IPS DF 4.7 (cell line): ENCODE results near the gene ZNF611.
"Not testable (repeated sequence)": the region's sequence is repeated elsewhere in the genome, so short reads cannot be mapped to it uniquely, and the experiment has no call there.

ENCODE experiments used
- DNase-seq: peaks from one replicate; pipeline ENCODE4 v3.0.0-alpha.2; 2013; ENCODE audit warnings: low spot score; ENCODE audit errors: extremely low read depth

ZNF611 gene

GRCh38 chr19:52681216-52681615 is 53.6 kb downstream of the ZNF611 start:
- not testable (repeated sequence) for DNase-seq

GRCh38 chr19:52679598-52679997 is 55.2 kb downstream of the ZNF611 start:
- no peak for DNase-seq

DNA sequence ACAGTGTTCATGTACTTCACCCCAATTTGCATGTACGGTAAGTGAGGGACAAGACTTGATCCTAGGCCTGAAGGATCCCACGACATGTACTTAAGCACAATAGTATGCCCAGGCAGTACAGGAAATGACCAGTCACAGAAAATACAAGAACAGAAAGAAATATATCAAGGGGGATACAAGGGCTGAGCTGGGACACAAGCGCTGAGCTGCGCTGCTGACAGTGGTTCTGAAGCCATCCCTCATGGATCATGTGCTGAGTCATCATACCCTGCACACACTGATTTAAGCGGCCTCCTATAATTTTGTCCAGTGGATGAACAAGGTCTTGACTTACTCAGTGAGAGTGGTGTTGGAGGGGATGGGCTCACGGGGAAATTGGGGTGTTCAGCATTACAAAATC is 59.6 kb downstream of the ZNF611 start:
- DNase-seq, result not testable (repeated sequence)

- DNase-seq, result no peak
These were observed 61.8 kb downstream of the ZNF611 start for GRCh38 chr19:52673014-52673413.

GRCh38 chr19:52670046-52670445 is 64.8 kb downstream of the ZNF611 start:
- no peak for DNase-seq

- DNase-seq, result no peak
These were observed 65.3 kb downstream of the ZNF611 start for GRCh38 chr19:52669586-52669985.

DNA sequence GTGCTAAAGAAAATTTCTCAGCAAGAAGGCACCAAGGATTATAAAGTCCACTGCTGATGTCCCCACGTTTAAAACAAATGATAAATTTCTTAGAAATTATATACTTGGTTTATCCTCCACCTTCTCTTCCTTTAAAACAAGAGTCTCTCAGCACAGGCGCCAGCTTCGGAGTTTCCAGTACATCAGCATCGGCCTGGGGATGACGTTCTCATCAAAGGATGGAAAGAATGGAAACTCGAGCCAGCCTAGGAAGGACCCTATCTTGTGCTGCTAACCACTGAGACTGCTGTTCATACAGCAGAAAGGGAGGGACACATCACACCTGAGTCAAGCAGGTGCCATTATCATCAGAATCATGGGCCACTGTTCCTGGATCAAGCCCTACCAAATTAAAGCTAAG is 66.9 kb downstream of the ZNF611 start:
- no peak for DNase-seq

DNA sequence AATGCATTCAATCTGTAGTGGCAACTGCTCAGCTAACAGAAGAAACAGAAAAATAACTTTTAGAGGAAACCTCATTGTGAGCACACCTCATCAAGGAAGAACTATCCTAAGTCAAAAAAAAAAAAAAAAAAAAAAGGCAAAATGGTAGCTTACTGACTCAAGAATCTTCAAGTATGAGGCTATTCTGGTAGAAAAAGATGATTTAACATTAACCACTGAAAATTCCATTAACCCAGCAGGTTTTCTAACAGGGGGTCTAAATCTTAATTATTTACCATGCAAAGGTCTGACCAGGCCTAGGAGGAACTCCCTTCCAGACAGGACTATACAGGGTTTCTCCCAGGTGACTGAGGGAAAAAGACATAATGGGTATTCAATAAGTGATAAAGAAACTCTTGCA is 68.3 kb downstream of the ZNF611 start:
- no peak for DNase-seq

DNA sequence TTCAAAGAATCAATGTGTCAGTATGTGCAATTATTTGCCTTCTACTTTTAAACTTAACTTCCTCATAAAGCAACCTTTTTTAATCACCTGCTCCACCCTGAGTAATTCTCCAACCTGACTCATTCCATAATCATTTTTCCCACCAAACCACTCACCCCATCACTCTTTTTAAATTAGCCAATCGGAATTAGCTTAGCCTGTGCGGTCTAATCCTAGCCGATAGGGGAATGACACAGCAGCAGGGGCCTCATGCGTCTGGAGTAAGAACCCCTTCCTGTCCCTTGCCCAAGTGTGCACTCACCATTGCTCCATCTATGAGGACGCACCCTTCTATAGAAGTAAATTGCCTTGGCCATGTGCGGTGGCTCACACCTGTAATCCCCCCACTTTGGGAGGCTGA is 69.3 kb downstream of the ZNF611 start:
- no peak for DNase-seq

- no peak for DNase-seq
These were observed 69.8 kb downstream of the ZNF611 start for GRCh38 chr19:52665027-52665426.

GRCh38 chr19:52664461-52664860 is 70.4 kb downstream of the ZNF611 start:
- DNase-seq, result no peak

- no peak for DNase-seq
These were observed 72.2 kb downstream of the ZNF611 start for GRCh38 chr19:52662631-52663030.

GRCh38 chr19:52660981-52661380 is 73.9 kb downstream of the ZNF611 start:
- DNase-seq, result no peak

- no peak for DNase-seq
These were observed 75.8 kb downstream of the ZNF611 start for GRCh38 chr19:52659013-52659412.

GRCh38 chr19:52658595-52658994 is 76.2 kb downstream of the ZNF611 start:
- no peak for DNase-seq

DNA sequence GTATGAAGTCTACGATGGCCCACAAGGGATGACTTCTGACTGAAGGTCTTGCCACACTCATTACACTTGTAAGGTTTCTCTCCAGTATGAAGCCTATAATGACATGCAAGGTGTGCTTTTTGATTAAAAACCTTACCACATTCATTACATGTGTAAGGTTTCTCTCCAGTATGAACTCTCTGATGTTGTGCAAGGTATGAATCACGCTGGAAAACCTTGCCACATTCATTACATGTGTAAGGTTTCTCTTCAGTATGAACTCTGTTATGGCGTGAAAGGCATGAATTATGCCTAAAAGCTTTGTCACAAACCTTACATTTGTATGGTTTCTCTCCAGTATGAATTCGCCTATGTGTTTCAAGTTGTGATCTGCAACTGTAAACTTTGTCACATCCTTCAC is 81.7 kb downstream of the ZNF611 start:
- DNase-seq, result no peak
